Caki2 (cell line): ENCODE measurements around the gene BAG5. TPM values are rescaled to one million over a fixed set of nuclear protein-coding genes. Genes with fewer than 3 reads are reported as not detected.
"Not testable (repeated sequence)": the region's sequence is repeated elsewhere in the genome, so short reads cannot be mapped to it uniquely, and the experiment has no call there.

Source experiments
- DNase-seq: peaks from one replicate; pipeline ENCODE4 v3.0.0-alpha.2; 2015; ENCODE audit warnings: low read depth
- in situ Hi-C: cut with HindIII; loops from 2 replicates; pipeline ENCODE4 v1.10.0; 2016; ENCODE audit warnings: low sequenced_read_pairs, low pct_unique_long_range_greater_than_20kb, mixed read lengths
- total RNA-seq: library from RNA; depleted of rRNA; stranded (reverse); fragments of >200 nt; shearing (Covaris generic); gene quantifications from 2 replicates; pipeline ENCODE4 v1.2.3, GENCODE V29; 2014; ENCODE audit warnings: low replicate concordance; rRNA removed

BAG5 gene
- 2.6 and 4.4 TPM in 2 replicates for total RNA-seq

GRCh38 chr14:103562429-103563225 is at the start of gene BAG5, which contains the start of gene COA8:
BAG5 (minus strand) TSS chr14:103562657; CDS start chr14:103561164, 1,493 bp downstream.
COA8 (plus strand) TSS chr14:103562960; CDS start chr14:103563002, 42 bp downstream.
- in situ Hi-C loops = no loop called here
- peak; percentile 88 for DNase-seq

GRCh38 chr14:103611215-103611614 is 48.8 kb upstream of the BAG5 start:
- in situ Hi-C loops = no loop called here
- DNase-seq = no peak

GRCh38 chr14:103609081-103609480 is 46.6 kb upstream of the BAG5 start:
- in situ Hi-C loops, DNase-seq: not testable (repeated sequence)

- DNase-seq = no peak
- in situ Hi-C loops = no loop called here
Measured at GRCh38 chr14:103607822-103608221, 45.4 kb upstream of the BAG5 start.

- DNase-seq = no peak
- in situ Hi-C loops = no loop called here
Measured at GRCh38 chr14:103606963-103607668, 44.7 kb upstream of the BAG5 start.

GRCh38 chr14:103604620-103605019 is 42.2 kb upstream of the BAG5 start:
- in situ Hi-C loops = no loop called here
- DNase-seq = no peak

GRCh38 chr14:103600503-103600902 is 38.0 kb upstream of the BAG5 start:
- in situ Hi-C loops = no loop called here
- DNase-seq = no peak

GRCh38 chr14:103597623-103598377 is 35.3 kb upstream of the BAG5 start:
- DNase-seq = peak; percentile 55
- in situ Hi-C loops = no loop called here

- no peak for DNase-seq
- in situ Hi-C loops = no loop called here
Measured at GRCh38 chr14:103594265-103594664, 31.8 kb upstream of the BAG5 start.

GRCh38 chr14:103593577-103593976 is 31.1 kb upstream of the BAG5 start:
- in situ Hi-C loops = no loop called here
- no peak for DNase-seq

GRCh38 chr14:103584326-103584915 is 22.0 kb upstream of the BAG5 start:
- no peak for DNase-seq
- in situ Hi-C loops = no loop called here

GRCh38 chr14:103581954-103582703 is 19.7 kb upstream of the BAG5 start:
- in situ Hi-C loops = no loop called here
- no peak for DNase-seq

- in situ Hi-C loops = no loop called here
- no peak for DNase-seq
Measured at GRCh38 chr14:103581206-103581605, 18.7 kb upstream of the BAG5 start.

GRCh38 chr14:103578401-103579075 is 16.1 kb upstream of the BAG5 start:
- DNase-seq = no peak
- in situ Hi-C loops = no loop called here

- in situ Hi-C loops = no loop called here
- peak; percentile 86 for DNase-seq
Measured at GRCh38 chr14:103576371-103577024, 14.0 kb upstream of the BAG5 start.

GRCh38 chr14:103574707-103575285 is 12.3 kb upstream of the BAG5 start:
- DNase-seq = no peak
- in situ Hi-C loops = no loop called here
